Glutamatergic neuron (in vitro differentiated cells): Measurements from ENCODE around the gene RAB12. TPM values are rescaled to one million over a fixed set of nuclear protein-coding genes. Genes with fewer than 3 reads are reported as not detected.

Experiments used
- DNase-seq: peaks from one replicate; pipeline ENCODE4 v3.0.0; 2022
- H3K27ac Mint-ChIP-seq: one replicate; pipeline ENCODE4 v1.8.0; 2020; ENCODE audit warnings: mild to moderate bottlenecking, mixed read lengths, inconsistent platforms; ENCODE audit not compliant: unreplicated experiment
- H3K27me3 Mint-ChIP-seq: one replicate; pipeline ENCODE4 v1.8.0; 2020; ENCODE audit warnings: mild to moderate bottlenecking, moderate library complexity, mixed read lengths, inconsistent platforms; ENCODE audit not compliant: unreplicated experiment
- H3K36me3 Mint-ChIP-seq: one replicate; pipeline ENCODE4 v1.8.0; 2020; ENCODE audit warnings: mild to moderate bottlenecking, mixed read lengths, inconsistent platforms; ENCODE audit not compliant: unreplicated experiment
- H3K4me1 Mint-ChIP-seq: one replicate; pipeline ENCODE4 v1.8.0; 2020; ENCODE audit warnings: mild to moderate bottlenecking, low read depth, mixed read lengths, inconsistent platforms; ENCODE audit not compliant: unreplicated experiment
- H3K4me3 Mint-ChIP-seq: one replicate; pipeline ENCODE4 v1.8.0; 2020; ENCODE audit warnings: mild to moderate bottlenecking, mixed read lengths, inconsistent platforms; ENCODE audit not compliant: unreplicated experiment
- H3K9me3 Mint-ChIP-seq: one replicate; pipeline ENCODE4 v1.8.0; 2020; ENCODE audit warnings: mild to moderate bottlenecking, moderate library complexity, mixed read lengths, inconsistent platforms; ENCODE audit not compliant: unreplicated experiment
- total RNA-seq: library from RNA; stranded (reverse); fragmentation: NEBNext Ultra II Directional; extraction: Animal tissue kit (Norgen Biotek cat#: 25700); gene quantifications from one replicate; pipeline ENCODE4 v1.2.1, GENCODE V29; 2021; ENCODE audit not compliant: unreplicated experiment
- TF ChIP-seq, protein P1 (sequence below): fragments of 200-600 bp; sonication (generic); IDR thresholded peaks from one replicate; pipeline ENCODE4 v1.5.0; 2021; ENCODE audit not compliant: partially characterized antibody, unreplicated experiment

The RAB12 gene
- total RNA-seq, 1 donor from 2014 or later: 28.8 TPM

DNA sequence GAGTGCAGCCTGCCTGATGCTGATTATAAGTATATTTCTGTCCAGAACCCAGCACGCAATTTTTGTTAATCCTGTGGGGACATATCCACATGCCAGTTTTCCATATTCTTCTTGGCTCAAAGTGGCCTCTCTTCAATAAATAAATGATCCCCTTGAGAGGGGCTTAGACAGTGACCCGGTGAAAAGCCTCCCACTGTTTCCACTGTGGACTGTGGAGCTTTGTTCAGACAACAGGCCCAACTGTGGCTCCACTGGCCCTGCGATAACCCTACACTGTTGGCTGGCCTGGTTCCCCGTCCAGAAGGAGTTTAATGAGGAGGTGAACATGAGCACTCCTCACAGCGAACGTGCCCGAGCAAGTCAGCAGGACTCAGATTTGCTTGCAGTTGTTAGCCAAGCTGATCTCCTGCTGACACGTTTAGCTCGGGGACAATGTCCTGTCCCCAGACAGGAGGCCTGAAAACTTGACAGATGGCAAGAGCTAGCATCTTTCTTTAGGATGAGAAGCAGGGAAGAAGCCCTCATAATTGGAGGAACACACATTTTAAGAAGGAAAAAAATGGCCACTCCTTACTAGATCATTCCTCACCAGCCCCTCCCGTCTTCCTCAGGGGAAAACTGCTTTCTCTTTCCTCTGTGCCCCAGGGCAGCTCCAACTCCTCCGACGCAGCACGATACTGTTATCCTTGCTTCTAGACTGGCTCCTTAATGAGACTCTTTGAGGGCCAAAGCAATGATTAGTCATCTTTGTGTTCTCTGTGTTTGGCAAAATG, 76.1 kb downstream of the RAB12 start:
- Mint-ChIP-seq H3K27ac (peak overlapping the region; percentile 100), H3K27me3 (peaks cover 7% of the 10 kb centered on the region), H3K4me3 (peak overlapping the region; percentile 72), H3K36me3 (no peaks in the 10 kb centered on the region), H3K4me1 (peaks cover 57% of the 10 kb centered on the region), H3K9me3 (peaks cover 11% of the 10 kb centered on the region)
- DNase-seq: peak; percentile 61
- TF ChIP-seq, protein P1, sequence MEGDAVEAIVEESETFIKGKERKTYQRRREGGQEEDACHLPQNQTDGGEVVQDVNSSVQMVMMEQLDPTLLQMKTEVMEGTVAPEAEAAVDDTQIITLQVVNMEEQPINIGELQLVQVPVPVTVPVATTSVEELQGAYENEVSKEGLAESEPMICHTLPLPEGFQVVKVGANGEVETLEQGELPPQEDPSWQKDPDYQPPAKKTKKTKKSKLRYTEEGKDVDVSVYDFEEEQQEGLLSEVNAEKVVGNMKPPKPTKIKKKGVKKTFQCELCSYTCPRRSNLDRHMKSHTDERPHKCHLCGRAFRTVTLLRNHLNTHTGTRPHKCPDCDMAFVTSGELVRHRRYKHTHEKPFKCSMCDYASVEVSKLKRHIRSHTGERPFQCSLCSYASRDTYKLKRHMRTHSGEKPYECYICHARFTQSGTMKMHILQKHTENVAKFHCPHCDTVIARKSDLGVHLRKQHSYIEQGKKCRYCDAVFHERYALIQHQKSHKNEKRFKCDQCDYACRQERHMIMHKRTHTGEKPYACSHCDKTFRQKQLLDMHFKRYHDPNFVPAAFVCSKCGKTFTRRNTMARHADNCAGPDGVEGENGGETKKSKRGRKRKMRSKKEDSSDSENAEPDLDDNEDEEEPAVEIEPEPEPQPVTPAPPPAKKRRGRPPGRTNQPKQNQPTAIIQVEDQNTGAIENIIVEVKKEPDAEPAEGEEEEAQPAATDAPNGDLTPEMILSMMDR: no peak

DNA sequence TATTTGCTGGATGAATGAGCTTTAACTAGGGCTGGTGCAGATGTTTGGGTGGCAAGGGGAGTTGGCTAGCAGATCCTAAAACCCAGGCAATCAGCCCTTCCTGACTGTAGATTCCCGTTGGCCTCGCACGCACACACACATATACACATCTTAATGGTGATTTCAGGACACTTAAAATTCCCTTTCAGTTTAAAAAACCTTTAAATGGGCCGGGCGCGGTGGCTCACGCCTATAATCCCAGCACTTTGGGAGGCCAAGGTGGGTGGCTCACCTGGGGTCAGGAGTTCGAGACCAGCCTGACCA, 76.6 kb downstream of the RAB12 start:
- TF ChIP-seq, protein P1: no peak
- Mint-ChIP-seq H3K4me3 (peak overlapping the region; percentile 72), H3K4me1 (peaks cover 57% of the 10 kb centered on the region), H3K27ac (peak overlapping the region; percentile 100), H3K9me3 (peaks cover 11% of the 10 kb centered on the region), H3K27me3 (peaks cover 7% of the 10 kb centered on the region), H3K36me3 (no peaks in the 10 kb centered on the region)
- no peak for DNase-seq

DNA sequence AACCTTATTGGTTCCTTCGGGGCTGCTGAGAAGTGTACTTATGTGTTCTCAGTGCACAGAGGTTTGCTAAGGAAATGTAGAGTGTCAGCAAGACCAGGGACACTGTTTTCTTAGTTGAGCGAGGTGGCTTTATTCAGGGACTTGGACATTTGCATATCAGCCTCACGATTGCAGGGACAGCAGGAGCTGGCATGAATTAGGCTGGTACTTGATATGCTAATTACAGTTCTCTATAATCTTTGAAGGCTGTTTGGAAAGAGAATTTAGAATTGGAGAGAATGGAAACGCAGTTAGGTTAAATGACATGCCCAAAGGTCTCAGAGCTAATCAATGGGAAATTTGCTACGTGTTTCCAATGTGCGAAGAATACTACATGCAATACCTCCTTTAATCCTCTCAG, 77.4 kb downstream of the RAB12 start:
- Mint-ChIP-seq H3K4me3 (peak overlapping the region; percentile 43), H3K9me3 (peaks cover 11% of the 10 kb centered on the region), H3K27me3 (peaks cover 7% of the 10 kb centered on the region), H3K36me3 (no peaks in the 10 kb centered on the region), H3K4me1 (peaks cover 57% of the 10 kb centered on the region), H3K27ac (peak overlapping the region; percentile 100)
- TF ChIP-seq, protein P1: no peak
- DNase-seq: no peak

DNA sequence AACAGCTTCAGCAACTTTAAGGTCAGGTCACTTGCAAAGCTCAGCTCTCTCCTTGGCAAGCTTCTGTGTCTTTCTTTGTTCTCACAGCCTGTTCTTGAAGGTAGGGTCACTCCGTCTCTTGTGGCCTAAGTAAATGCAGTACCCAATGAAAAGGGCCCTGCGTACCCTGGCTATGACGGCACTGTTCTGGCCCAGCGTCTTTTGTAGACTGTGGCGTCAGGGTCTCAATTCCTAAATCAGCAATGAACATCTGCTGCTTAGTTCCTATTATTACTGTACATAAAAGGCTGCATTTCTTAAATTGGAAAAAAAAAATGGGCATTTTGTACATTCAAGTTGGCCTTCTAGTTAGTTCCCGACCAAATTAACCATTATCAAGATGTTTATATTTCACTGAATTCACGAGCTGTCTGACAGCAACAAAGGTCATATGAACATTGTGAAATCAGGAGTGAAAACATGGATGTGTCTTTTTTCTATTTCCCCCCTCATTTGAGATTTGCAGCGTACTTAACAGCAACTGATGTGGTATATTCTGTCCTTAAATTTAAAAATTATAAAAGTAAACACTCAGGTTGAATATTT, 79.1 kb downstream of the RAB12 start:
- Mint-ChIP-seq H3K4me3 (no peak overlapping the region), H3K27me3 (peaks cover 9% of the 10 kb centered on the region), H3K9me3 (peaks cover 11% of the 10 kb centered on the region), H3K27ac (peak overlapping the region; percentile 64), H3K36me3 (no peaks in the 10 kb centered on the region), H3K4me1 (peaks cover 49% of the 10 kb centered on the region)
- TF ChIP-seq, protein P1: no peak
- no peak for DNase-seq

DNA sequence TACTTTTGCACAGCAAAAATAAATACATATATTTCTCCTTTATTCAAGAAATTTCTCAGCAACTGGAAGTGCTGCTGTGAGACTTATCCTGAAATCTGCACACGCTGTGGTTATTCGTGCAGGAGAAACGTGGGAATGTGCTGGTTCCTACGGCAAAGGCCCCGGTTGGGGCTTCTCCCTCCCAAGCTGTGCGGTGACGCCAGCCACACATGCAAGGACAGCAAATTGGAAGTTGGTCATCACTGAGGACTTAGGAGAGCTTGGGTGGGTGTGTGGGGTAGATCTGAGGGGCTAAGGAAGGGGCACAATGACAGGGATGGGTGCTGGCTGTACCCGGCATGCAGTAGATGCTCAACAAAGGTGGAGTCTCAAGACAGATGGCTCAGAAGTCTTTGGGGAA, 79.6 kb downstream of the RAB12 start:
- Mint-ChIP-seq H3K36me3 (no peaks in the 10 kb centered on the region), H3K9me3 (peaks cover 11% of the 10 kb centered on the region), H3K4me1 (peaks cover 48% of the 10 kb centered on the region), H3K27me3 (peaks cover 9% of the 10 kb centered on the region), H3K27ac (peak overlapping the region; percentile 24), H3K4me3 (no peak overlapping the region)
- no peak for DNase-seq
- TF ChIP-seq, protein P1: no peak
